Ramos (cell line): Measurements from ENCODE around the gene LDHB.
"Not testable (repeated sequence)": the region's sequence is repeated elsewhere in the genome, so short reads cannot be mapped to it uniquely, and the experiment has no call there.

Experiments
- in situ Hi-C: fragments of 300-500 bp; cut with MboI; formaldehyde crosslinking; loops from one replicate; pipeline ENCODE4 v1.14.3; 2022; ENCODE audit warnings: low sequenced_read_pairs; ENCODE audit not compliant: unreplicated experiment

The LDHB gene

DNA sequence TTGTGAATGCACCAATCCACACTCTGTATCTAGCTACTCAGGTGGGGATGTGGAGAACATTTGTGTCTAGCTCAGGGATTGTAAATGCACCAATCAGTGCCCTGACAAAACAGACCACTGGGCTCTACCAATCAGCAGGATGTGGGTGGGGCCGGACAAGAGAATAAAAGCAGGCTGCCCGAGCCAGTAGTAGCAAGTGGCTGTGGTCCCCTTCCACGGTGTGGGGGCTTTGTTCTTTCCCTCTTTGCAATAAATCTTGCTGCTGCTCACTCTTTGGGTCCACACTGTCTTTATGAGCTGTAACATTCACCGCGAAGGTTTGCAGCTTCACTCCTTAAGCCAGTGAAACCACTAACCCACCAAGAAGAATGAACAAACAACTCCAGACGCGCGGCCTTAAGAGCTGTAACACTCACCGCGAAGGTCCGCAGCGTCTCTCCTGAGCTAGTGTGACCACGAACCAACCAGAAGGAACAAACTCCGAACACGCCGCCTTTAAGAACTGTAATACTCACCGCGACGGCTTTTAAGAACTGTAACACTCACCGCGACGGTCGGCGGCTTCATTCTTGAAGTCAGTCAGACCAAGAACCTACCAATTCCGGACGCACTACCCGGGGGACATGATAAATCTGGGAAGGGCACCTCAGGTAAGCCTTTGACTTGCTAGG is 4.6 kb upstream of the LDHB start:
- in situ Hi-C loops = no loop called here

- in situ Hi-C loops = not testable (repeated sequence)
These were observed 3.9 kb upstream of the LDHB start for GRCh38 chr12:21661396-21662093.

DNA sequence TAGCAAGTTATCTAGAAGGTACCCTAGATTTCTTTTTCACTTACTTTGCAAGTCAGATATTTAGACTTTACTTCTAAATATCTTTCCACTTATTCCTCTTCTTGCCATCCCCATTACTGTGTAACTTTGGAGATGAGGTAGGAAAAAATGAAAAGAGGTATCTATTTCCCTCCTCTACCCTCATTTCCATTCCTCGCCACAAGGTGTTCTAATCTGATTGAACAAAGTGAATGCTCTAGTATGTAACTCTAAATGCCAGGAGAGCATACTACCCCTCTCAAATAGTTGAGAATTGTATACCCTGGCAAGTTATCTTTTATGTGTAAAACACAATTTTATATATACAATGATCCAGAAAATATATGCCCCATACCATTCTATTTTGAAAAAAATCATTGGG is 1.7 kb upstream of the LDHB start:
- in situ Hi-C loops = no loop called here

- in situ Hi-C loops = no loop called here
These were observed 727 bp downstream of the LDHB start for GRCh38 chr12:21656905-21657325.

- in situ Hi-C loops = no loop called here
These were observed 2.1 kb downstream of the LDHB start for GRCh38 chr12:21655591-21655990.

DNA sequence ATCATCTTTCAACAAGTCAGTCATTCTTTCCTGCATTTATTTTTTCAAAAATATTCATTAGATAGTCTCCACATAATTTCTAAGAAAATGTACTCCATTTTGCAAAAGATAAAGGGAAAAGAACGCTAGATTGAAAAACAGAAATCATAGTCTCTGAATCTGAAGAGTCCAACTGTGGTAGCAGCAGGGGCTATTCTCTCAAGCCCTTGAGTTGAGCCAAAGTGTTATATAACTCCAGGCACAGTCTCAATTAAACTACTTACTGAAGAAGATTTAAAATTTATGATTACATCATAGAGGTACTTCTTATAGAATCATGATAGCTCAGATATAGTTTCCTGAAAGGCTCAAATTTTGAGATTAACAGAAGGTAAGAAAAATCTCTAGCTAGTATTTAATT is 5.8 kb downstream of the LDHB start:
- in situ Hi-C loops = no loop called here

DNA sequence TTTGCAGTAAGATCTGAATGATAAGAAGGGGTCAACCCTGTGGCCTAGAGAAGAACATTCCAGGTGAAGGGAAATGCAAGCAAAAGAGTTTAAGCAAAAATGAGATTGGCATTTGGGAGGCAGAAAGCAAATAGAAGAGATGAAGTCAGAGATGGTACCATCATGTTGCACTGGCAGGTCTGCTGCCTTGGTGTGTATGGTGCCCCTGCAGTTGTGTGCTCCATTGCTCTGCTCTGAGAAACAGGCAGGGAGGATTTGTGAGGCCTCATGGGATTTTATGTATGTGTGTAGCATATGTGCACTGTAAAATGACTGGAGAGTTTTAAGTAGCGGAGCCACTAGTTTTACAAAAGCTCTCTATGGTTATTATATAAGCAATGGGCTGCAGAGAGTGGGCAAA is 6.6 kb downstream of the LDHB start:
- in situ Hi-C loops = no loop called here

DNA sequence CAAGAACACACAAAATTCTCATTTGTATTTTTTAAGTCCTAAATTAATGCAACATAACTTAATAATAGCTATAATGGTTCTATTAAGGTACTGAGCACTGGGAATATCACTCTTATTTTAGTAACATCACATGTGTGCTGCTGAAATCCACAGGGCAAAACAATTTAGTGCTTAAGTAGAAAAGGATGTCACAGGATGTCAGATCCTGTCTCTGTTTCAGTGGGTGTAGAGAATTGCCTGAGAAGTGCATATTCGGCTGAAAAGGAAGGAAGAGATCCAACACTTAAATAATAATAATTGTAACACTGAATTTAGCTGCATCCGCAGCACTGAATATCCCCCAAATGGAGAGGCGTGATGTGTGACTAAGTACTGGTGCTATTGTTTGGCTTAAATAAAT is 8.6 kb downstream of the LDHB start:
- in situ Hi-C loops = no loop called here

DNA sequence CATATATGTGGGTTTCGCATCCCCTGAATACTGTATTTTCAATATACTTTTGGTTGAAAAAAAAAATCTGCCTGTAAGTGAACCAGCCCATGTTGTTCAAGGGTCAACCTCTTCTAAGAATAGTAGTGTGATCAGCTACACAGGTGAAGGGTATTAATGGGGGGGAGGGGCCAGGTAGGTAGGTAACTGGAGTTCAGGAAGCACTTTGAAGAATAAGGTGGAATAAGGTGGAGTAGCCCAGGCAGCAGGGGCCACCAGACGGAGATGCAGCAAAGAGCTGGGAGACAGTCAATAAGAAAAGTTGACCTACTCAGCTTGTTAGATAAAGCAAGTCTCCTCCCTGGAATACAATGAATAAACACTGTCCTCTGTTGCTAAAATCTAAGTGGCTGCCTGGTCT is 9.3 kb downstream of the LDHB start:
- in situ Hi-C loops = no loop called here

DNA sequence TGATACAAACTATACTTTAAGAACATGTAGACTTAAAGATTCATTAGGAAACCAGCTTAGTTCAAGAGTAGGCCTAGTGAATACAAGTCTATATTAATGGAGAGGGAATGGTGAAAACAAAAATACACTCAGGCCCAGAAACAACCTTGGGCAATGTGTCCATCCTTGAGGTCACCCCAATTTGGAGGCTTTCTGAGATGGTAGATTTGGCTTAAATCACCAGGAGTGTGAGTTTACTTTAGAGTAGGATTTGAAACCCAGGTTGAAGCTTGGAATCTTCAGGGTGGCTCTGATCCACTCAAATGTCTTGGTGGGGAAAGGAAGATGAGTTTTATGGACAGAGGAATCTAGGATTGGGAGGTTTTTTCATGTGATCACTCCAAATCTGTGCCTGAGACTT is 10.5 kb downstream of the LDHB start:
- in situ Hi-C loops = no loop called here

DNA sequence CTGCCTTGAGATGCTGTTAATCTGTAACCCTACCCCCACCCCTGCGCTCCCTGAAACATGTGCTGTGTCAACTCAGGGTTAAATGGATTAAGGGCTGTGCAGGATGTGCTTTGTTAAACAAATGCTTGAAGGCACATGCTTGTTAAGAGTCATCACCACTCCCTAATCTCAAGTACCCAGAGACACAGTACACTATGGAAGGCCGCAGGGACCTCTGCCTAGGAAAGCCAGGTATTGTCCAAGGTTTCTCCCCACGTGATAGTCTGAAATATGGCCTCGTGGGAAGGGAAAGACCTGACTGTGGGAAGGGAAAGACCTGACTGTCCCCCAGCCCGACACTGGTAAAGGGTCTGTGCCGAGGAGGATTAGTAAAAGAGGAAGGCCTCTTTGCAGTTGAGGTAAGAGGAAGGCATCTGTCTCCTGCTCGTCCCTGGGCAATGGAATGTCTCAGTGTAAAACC is 12.6 kb downstream of the LDHB start:
- in situ Hi-C loops = not testable (repeated sequence)

GRCh38 chr12:21644516-21644915 is 13.1 kb downstream of the LDHB start:
- in situ Hi-C loops = no loop called here

- in situ Hi-C loops = no loop called here
These were observed 13.9 kb downstream of the LDHB start for GRCh38 chr12:21643758-21644157.

- in situ Hi-C loops = no loop called here
These were observed 14.8 kb downstream of the LDHB start for GRCh38 chr12:21642707-21643389.

DNA sequence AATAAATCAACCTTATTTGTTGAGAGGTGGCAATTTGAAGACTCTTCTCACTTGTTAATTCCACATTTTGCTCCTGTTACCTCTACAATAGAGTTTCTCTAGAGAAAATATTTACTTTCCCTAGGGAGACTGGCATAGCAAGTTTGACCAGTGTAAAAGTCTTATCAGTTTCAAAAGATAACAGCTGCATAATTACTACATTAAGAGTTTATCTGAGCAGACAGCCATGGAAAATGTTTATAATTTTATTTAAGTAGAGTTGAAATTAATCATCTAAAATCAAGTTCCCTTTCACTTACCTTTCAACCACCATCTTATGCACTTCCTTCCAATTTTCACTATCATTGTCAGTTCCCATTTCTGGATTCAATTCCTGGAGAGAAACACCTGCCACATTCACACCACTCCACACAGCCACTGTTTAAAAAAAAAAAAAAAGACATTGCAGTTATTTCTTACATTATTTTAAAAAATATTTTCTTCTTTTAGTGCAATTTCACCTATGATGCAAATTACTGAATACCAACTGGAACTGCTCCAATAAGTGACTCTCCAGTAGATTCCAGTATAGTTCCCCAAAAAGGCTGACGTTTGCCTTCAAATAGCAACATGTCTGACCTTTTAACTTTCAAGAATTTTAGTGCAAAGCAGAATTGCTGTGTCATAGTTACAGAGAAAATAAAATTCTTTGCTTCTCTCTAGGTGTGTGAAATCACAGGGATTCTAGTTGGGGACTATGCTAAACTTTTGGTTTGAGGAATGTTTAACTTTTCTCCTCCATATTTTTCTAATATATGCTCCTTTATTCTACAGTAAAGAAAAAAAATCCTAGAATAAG is 19.4 kb downstream of the LDHB start:
- in situ Hi-C loops = no loop called here

DNA sequence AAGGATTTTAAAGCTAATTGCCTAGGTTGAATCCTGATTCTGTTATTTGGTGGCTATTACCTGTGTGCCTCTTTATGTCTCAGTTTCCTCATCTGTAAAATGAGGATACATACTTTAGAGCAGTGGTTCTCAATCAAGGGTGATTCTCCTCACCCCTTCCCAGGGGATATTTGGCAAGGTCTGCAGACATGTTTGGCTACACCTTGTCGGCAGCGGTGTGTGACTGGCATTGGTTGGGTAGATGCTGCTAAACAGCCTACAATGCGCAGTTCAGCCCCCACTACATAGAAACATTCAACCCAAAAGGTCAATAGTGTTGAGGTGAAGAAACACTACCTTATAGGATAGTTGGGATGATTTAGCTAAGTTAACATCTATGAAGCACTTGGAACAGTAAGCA is 23.4 kb downstream of the LDHB start:
- in situ Hi-C loops = no loop called here

DNA sequence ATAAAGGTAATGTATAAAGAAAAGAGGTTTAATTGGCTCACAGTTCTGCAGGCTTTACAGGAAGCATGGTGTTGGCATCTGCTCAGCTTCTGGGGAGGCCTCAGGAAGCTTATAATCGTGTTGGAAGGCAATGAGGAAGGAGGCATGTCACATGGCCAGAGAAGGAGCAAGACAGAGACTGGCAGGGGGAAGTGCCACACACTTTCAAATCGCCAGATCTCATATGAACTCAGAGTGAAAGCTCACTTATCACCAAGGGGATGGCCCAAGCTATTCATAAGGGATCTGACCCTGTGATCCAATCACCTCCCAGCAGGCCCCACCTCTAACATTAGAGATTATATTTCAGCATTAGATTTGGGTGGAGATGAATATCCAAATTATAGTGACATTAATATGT is 26.3 kb downstream of the LDHB start:
- in situ Hi-C loops = no loop called here

- in situ Hi-C loops = no loop called here
These were observed 29.7 kb downstream of the LDHB start for GRCh38 chr12:21627924-21628323.

DNA sequence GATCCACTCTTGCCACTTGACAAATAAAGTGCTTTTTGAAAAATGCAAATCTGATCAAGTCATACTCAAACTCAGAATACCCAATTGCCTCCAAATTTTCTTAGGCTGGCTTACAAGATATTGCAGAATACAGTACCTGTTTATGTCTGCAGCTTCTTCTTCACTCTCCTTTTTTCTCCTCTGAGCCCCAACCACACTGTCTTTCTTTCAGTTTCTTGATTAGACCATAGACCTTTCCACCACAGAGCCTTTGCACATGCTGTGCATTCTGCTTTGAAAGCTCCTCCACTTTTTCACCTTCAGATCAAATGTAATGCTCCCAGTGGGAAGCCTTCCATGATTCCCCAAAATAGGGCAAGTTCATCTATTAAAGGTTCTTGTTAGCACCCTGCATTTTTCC is 39.1 kb downstream of the LDHB start:
- in situ Hi-C loops = no loop called here

DNA sequence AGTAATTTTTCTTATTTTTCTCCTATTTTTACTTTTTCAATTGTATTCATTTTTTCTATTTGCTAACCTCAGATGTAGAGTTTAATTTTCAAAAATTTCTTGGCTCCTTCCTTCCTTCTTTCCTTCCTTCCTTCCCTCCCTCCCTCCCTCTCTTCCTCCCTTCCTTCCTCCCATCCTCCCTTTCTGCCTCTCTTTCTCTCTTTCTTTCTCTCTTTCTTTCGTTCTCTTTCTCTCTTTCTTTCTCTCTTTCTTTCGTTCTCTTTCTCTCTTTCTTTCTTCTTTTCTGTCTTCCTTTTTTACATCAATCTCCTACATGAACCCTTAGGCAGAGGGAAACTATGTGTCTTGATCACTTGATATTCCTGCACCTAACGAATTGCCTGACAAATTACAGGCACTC is 40.6 kb downstream of the LDHB start:
- in situ Hi-C loops = no loop called here

DNA sequence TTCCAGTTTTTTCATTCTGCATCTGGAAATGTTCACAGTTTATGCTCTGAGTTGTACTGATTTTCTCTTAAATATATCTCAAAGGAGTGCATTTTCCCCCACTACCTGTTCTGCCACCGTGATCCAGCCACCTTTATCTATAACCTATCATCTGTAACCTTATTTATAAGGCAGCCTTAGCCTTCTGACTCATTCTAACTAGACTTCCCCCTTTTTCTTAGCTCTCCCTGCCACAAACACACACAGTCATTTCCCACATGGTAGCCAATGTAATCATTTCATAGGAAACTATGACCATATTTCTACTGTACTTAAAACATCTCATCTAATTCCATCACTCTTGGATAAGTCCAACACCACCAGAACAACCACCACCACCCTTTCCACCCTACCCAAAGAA is 42.2 kb downstream of the LDHB start:
- in situ Hi-C loops = no loop called here
